ENCODE data around the gene MYBPC1. TPM values are rescaled to one million over a fixed set of nuclear protein-coding genes. Genes with fewer than 3 reads are reported as not detected.

MYBPC1 gene
- total and polyA plus RNA-seq, 2 donors (not counting 1 experiment from before 2014, with no cell fraction given), result not detected

- Histone ChIP-seq H3K27ac (ENCODE audit: low read length in 2 of 2) (no peak overlapping the region), H3K9me3 (ENCODE audit: control extremely low read depth in 1 of 3, control insufficient read depth in 2 of 3, insufficient read depth in 1 of 3, low read length in 2 of 3) (peaks cover 2 to 7% (median 7%) of the 10 kb centered on the region in 3 donors), H4K20me1 (ENCODE audit: control insufficient read depth, insufficient read depth, low read length, poor library complexity, severe bottlenecking) (no peaks in the 10 kb centered on the region), H3K79me2 (ENCODE audit: control insufficient read depth, insufficient read depth, low read length) (no peaks in the 10 kb centered on the region), H3K27me3 (replicated peaks in 1 of 4; ENCODE audit: control extremely low read depth in 1 of 4, control insufficient read depth in 3 of 4, insufficient read depth in 4 of 4, low read length in 3 of 4) (no peaks in the 10 kb centered on the region), H3K4me2 (replicated peaks; ENCODE audit: low read depth, low read length, poor library complexity, severe bottlenecking) (no peak overlapping the region), H3K9ac (ENCODE audit: low read length) (no peak overlapping the region), H3K36me3 (replicated peaks in 1 of 2; ENCODE audit: control extremely low read depth in 1 of 2, control insufficient read depth in 1 of 2, extremely low read depth in 1 of 2, insufficient read depth in 2 of 2, low read length in 1 of 2) (no peaks in the 10 kb centered on the region), H2AFZ (ENCODE audit: insufficient read depth, low read depth, low read length, poor library complexity, severe bottlenecking) (no peak overlapping the region), H3K4me1 (ENCODE audit: control insufficient read depth in 2 of 2, insufficient read depth in 2 of 2, low read length in 2 of 2) (no peaks in the 10 kb centered on the region), H3K4me3 (ENCODE audit: control extremely low read depth in 1 of 5, extremely low read depth in 1 of 5, insufficient read depth in 1 of 5, low read depth in 2 of 5, low read length in 4 of 5) (no peak overlapping the region)
- Mint-ChIP-seq H3K4me1 (peaks cover 8% of the 10 kb centered on the region), H3K27me3 (peaks cover 7% of the 10 kb centered on the region), H3K9me3 (ENCODE audit: insufficient read depth) (peaks cover 4% of the 10 kb centered on the region), H3K4me3 (no peak overlapping the region), H3K27ac (no peak overlapping the region)
- intact Hi-C loops (cut with micrococcal nuclease), result no loop called here
- ChIA-PET CTCF (interaction anchor here (0.6 kb wide), 1 partner anchor 30 kb away, joined by 3 read pairs; no protein-coding TSS in a partner anchor), POLR2A (no interaction called here)
- ATAC-seq (ENCODE audit: low read depth), result no peak
- TF ChIP-seq CTCF (IDR thresholded peaks at IDR 0.05) (no peak), EZH2 (IDR thresholded peaks at IDR 0.05; ENCODE audit: borderline replicate concordance, insufficient read depth, low read depth, low read length, poor library complexity, severe bottlenecking) (no peak)
- DNase-seq, result no peak
- no CpG with 5 or more reads among the region's 6 CpGs for whole genome bisulfite sequencing (ENCODE audit: insufficient coverage)
These were observed 68.5 kb downstream of the MYBPC1 start for GRCh38 chr12:101663298-101663697.

GRCh38 chr12:101664992-101665391 lies 70.2 kb downstream of the MYBPC1 start:
- POLR2A ChIA-PET, result no interaction called here

More at GRCh38 chr12:101664992-101665391, 70.2 kb downstream of the MYBPC1 start:
- Histone ChIP-seq H3K27me3 (replicated peaks in 1 of 4; ENCODE audit: control extremely low read depth in 1 of 4, control insufficient read depth in 3 of 4, insufficient read depth in 4 of 4, low read length in 3 of 4) (no peaks in the 10 kb centered on the region), H3K27ac (ENCODE audit: low read length in 2 of 2) (no peak overlapping the region), H2AFZ (ENCODE audit: insufficient read depth, low read depth, low read length, poor library complexity, severe bottlenecking) (no peak overlapping the region), H3K4me3 (ENCODE audit: control extremely low read depth in 1 of 5, extremely low read depth in 1 of 5, insufficient read depth in 1 of 5, low read depth in 2 of 5, low read length in 4 of 5) (no peak overlapping the region), H3K36me3 (replicated peaks in 1 of 2; ENCODE audit: control extremely low read depth in 1 of 2, control insufficient read depth in 1 of 2, extremely low read depth in 1 of 2, insufficient read depth in 2 of 2, low read length in 1 of 2) (no peaks in the 10 kb centered on the region), H3K9ac (ENCODE audit: low read length) (no peak overlapping the region), H3K4me2 (replicated peaks; ENCODE audit: low read depth, low read length, poor library complexity, severe bottlenecking) (no peak overlapping the region), H3K79me2 (ENCODE audit: control insufficient read depth, insufficient read depth, low read length) (no peaks in the 10 kb centered on the region), H3K4me1 (ENCODE audit: control insufficient read depth in 2 of 2, insufficient read depth in 2 of 2, low read length in 2 of 2) (peaks cover under 1% of the 10 kb centered on the region in 2 donors), H3K9me3 (ENCODE audit: control extremely low read depth in 1 of 3, control insufficient read depth in 2 of 3, insufficient read depth in 1 of 3, low read length in 2 of 3) (peaks cover 1 to 7% (median 5%) of the 10 kb centered on the region in 3 donors), H4K20me1 (ENCODE audit: control insufficient read depth, insufficient read depth, low read length, poor library complexity, severe bottlenecking) (no peaks in the 10 kb centered on the region)
- ATAC-seq (ENCODE audit: low read depth) (no peak), DNase-seq (no peak)
- no peak overlapping the region for H3K27ac Mint-ChIP-seq
- H3K4me1 Mint-ChIP-seq, result peaks cover 10% of the 10 kb centered on the region
- intact Hi-C loops (cut with micrococcal nuclease), result no loop called here
- peaks cover 2% of the 10 kb centered on the region for H3K9me3 Mint-ChIP-seq (ENCODE audit: insufficient read depth)
- H3K4me3 Mint-ChIP-seq, result no peak overlapping the region
- H3K27me3 Mint-ChIP-seq, result peaks cover 7% of the 10 kb centered on the region
- CTCF ChIA-PET, result no interaction called here
- no peak for TF ChIP-seq CTCF (IDR thresholded peaks at IDR 0.05)
- WGBS (ENCODE audit: insufficient coverage), result 100% methylated on average over 1 of the region's 7 CpGs
